DOHH2 (cell line): ENCODE results near the gene NRSN2.

Experiments
- EZH2phosphoT487 ChIP-seq: fragments of 200-600 bp; sonication (generic); IDR thresholded peaks from 2 replicates; pipeline ENCODE4 v1.6.1; 2017; ENCODE audit warnings: borderline replicate concordance, mild to moderate bottlenecking, antibody characterized with exemption, low read length, moderate library complexity, mixed read lengths
- TF ChIP-seq, protein P1 (sequence below): fragments of 200-600 bp; sonication (generic); IDR thresholded peaks from one replicate; pipeline ENCODE4 v1.5.1; 2014; ENCODE audit warnings: antibody characterized with exemption, mild to moderate bottlenecking, low read depth, low read length; ENCODE audit not compliant: poor library complexity, severe bottlenecking

DNA sequence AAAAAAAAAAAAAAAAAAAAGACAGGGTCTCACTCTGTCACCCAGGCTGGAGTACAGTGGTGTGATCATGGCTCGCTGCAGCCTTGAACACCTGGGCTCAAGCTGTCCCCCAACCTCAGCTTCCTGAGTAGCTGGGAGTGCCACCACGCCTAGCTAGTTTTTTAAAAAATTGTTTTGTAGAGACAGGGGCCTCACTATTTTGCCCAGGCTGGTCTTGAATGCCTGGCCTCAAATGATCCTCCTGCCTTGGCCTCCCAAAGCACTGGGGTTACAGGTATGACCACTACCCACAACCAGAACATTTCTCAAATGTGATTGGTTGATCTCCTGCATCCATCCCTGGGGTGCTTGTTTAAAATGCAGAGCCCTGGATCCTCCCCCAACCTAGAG is 55.6 kb downstream of the NRSN2 start:
- TF ChIP-seq, protein P1, sequence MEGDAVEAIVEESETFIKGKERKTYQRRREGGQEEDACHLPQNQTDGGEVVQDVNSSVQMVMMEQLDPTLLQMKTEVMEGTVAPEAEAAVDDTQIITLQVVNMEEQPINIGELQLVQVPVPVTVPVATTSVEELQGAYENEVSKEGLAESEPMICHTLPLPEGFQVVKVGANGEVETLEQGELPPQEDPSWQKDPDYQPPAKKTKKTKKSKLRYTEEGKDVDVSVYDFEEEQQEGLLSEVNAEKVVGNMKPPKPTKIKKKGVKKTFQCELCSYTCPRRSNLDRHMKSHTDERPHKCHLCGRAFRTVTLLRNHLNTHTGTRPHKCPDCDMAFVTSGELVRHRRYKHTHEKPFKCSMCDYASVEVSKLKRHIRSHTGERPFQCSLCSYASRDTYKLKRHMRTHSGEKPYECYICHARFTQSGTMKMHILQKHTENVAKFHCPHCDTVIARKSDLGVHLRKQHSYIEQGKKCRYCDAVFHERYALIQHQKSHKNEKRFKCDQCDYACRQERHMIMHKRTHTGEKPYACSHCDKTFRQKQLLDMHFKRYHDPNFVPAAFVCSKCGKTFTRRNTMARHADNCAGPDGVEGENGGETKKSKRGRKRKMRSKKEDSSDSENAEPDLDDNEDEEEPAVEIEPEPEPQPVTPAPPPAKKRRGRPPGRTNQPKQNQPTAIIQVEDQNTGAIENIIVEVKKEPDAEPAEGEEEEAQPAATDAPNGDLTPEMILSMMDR, result no peak
- TF ChIP-seq EZH2phosphoT487, result no peak
